HepG2 (cell line): ENCODE data around the gene SYTL2. TPM values are rescaled to one million over a fixed set of nuclear protein-coding genes. Genes with fewer than 3 reads are reported as not detected.
A peak's percentile ranks its signal among the peaks of the same experiment; 100 is the strongest.

ENCODE experiments used
- ARNTL ChIP-seq: sonication (generic); formaldehyde crosslinking; IDR thresholded peaks from 2 replicates; pipeline ENCODE4 v1.4.0; 2020; ENCODE audit warnings: mild to moderate bottlenecking, missing genetic modification reagents
- ELF4 ChIP-seq: sonication (generic); formaldehyde crosslinking; IDR thresholded peaks from 2 replicates; pipeline ENCODE4 v1.5.0; 2020; ENCODE audit warnings: missing genetic modification reagents, mild to moderate bottlenecking, moderate library complexity, borderline replicate concordance
- PAX8 ChIP-seq: sonication (generic); formaldehyde crosslinking; IDR thresholded peaks from 2 replicates; pipeline ENCODE4 v1.8.0; 2022; ENCODE audit warnings: mild to moderate bottlenecking, missing genetic modification reagents, borderline replicate concordance
- RCOR2 ChIP-seq: IDR thresholded peaks from 2 replicates; pipeline ENCODE4 v1.6.1; 2016; ENCODE audit warnings: missing biosample characterization, missing genetic modification reagents
- REXO4 ChIP-seq: sonication (generic); formaldehyde crosslinking; IDR thresholded peaks from 2 replicates; pipeline ENCODE4 v1.8.0; 2022; ENCODE audit warnings: missing genetic modification reagents, mild to moderate bottlenecking, borderline replicate concordance
- SOX5 ChIP-seq: IDR thresholded peaks from 2 replicates; pipeline ENCODE4 v1.6.1; 2016; ENCODE audit warnings: borderline replicate concordance
- TBX2 ChIP-seq: sonication (generic); formaldehyde crosslinking; IDR thresholded peaks from 2 replicates; pipeline ENCODE4 v1.5.0; 2020; ENCODE audit warnings: missing genetic modification reagents, mild to moderate bottlenecking, borderline replicate concordance
- TMF1 ChIP-seq: sonication (generic); formaldehyde crosslinking; IDR thresholded peaks from 2 replicates; pipeline ENCODE4 v1.8.1; 2022; ENCODE audit warnings: low read depth, missing genetic modification reagents
- ZC3H13 ChIP-seq: sonication (generic); formaldehyde crosslinking; IDR thresholded peaks from 2 replicates; pipeline ENCODE4 v1.8.1; 2023; ENCODE audit warnings: mild to moderate bottlenecking, missing genetic modification reagents, moderate library complexity
- ZNF224 ChIP-seq: sonication (generic); formaldehyde crosslinking; IDR thresholded peaks from 2 replicates; pipeline ENCODE4 v1.5.0; 2020; ENCODE audit warnings: mild to moderate bottlenecking, missing genetic modification reagents
- ZNF343 ChIP-seq: sonication (generic); formaldehyde crosslinking; IDR thresholded peaks from 2 replicates; pipeline ENCODE4 v1.4.0; 2020; ENCODE audit warnings: mild to moderate bottlenecking, missing genetic modification reagents
- ZNF564 ChIP-seq: sonication (generic); formaldehyde crosslinking; IDR thresholded peaks from 2 replicates; pipeline ENCODE4 v1.8.1; 2023; ENCODE audit warnings: mild to moderate bottlenecking, missing genetic modification reagents
- polyA plus RNA-seq, 8 experiments: library from polyadenylated mRNA; depleted of rRNA in 3 of 8; stranded (reverse) in 7 of 8; unstranded in 1 of 8; fragments of >200 nt; fragmentation: Illumina TruSeq in 4 of 8; extraction: Trizol in 4 of 8; gene quantifications; 2 replicates each; pipeline versions ENCODE4 v1.2.1 to v1.2.3, GENCODE V29; 2011 to 2016; ENCODE audit warnings: low read depth in 4 of 8, missing spikeins in 1 of 8, mixed read lengths in 1 of 8; ENCODE audit not compliant: insufficient read depth in 1 of 8
- total RNA-seq, 5 experiments: library from RNA; depleted of rRNA; stranded (reverse); fragments of >200 nt; fragmentation: Illumina TruSeq; extraction: Trizol; gene quantifications; 2 replicates each; pipeline ENCODE4 v1.2.3, GENCODE V29; 2016; ENCODE audit warnings: low read depth in 1 of 5
- TF ChIP-seq, protein P1 (sequence below): sonication (generic); formaldehyde crosslinking; IDR thresholded peaks from 2 replicates; pipeline ENCODE4 v1.5.0; 2020; ENCODE audit warnings: missing genetic modification reagents, mild to moderate bottlenecking, borderline replicate concordance
- TF ChIP-seq, protein P2 (sequence below): sonication (generic); formaldehyde crosslinking; IDR thresholded peaks from 2 replicates; pipeline ENCODE4 v1.5.1; 2020; ENCODE audit warnings: missing genetic modification reagents, mild to moderate bottlenecking, borderline replicate concordance
- TF ChIP-seq, protein P3 (sequence below): sonication (generic); formaldehyde crosslinking; IDR thresholded peaks from one replicate; pipeline ENCODE4 v1.5.1; 2020; ENCODE audit warnings: mild to moderate bottlenecking, missing genetic modification reagents; ENCODE audit errors: not compliant biosample characterization
- TF ChIP-seq, protein P4 (sequence below): sonication (generic); formaldehyde crosslinking; IDR thresholded peaks from 2 replicates; pipeline ENCODE4 v1.4.0; 2020; ENCODE audit warnings: missing genetic modification reagents

Gene SYTL2
- total and polyA plus RNA-seq, 2 of the 13 experiments (the other 11 are each of a cell fraction or from before 2014, with no cell fraction given) = 0.77 to 0.90 TPM

DNA sequence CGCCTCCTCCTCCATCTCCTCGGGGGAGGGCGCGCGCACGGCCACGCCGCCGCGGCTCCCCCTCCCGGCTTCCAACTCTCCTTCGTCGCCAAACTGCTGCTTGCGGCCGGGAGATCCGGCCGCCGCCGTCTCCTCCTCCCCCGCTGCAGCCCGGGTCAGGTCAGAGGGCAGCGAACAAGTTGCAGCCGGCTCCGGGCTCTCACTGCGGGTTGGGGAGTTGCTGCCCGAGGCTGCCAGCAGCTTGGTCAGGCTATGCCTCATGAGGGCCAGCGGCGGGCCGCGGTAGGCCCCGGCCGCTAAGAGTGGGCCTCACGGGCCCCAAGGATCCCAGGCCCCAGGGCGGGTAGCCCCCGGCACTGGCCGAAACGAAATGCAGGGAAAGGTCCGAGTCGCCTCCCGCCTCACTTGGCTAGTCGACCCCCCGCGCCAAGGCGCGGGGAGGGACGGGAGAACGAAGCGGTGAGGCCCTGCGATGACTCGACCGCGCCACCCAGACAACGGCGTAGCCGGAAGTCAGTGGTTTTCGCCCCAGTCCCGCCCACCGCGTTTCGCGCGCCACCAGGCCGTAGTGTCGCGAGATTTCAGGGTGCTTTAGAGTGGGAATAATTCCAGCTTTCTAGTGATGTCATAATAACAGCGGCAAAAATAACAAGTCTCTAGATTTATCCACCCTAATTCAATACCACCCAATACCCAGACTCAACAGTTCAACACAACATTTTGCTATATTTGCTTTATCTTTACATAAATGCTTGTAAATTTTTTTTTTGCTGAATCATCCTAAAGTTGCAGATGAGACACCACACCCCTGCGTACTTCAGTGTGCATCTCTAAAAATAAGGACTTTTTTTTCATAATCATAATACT, 146.1 kb downstream of the SYTL2 start, which contains the start of gene CREBZF (continued):
- TF ChIP-seq, protein P1, sequence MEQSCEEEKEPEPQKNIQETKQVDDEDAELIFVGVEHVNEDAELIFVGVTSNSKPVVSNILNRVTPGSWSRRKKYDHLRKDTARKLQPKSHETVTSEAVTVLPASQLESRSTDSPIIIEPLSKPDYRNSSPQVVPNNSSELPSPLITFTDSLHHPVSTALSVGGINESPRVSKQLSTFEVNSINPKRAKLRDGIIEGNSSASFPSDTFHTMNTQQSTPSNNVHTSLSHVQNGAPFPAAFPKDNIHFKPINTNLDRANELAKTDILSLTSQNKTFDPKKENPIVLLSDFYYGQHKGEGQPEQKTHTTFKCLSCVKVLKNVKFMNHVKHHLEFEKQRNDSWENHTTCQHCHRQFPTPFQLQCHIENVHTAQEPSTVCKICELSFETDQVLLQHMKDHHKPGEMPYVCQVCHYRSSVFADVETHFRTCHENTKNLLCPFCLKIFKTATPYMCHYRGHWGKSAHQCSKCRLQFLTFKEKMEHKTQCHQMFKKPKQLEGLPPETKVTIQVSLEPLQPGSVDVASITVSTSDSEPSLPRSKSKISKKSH (CRISPR knock-in tag) = no peak
- TF ChIP-seq, protein P2, sequence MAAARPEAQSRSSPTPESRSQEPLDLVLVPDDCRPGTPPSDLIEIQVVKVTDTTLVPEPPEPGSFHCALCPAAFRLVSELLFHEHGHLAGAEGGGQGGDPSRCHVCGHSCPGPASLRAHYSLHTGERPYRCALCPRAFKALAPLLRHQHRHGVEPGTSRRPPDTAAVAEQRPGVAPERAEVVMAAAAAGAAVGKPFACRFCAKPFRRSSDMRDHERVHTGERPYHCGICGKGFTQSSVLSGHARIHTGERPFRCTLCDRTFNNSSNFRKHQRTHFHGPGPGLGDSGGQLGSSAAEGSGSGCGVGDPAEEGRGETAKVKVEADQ (CRISPR knock-in tag) = peak; percentile 80; the same call in 1 of the 2 replicates
- TF ChIP-seq PAX8 (0 out of 2 replicates have a peak, but pooled peaks have one; percentile 25), ELF4 (peak; percentile 70), SOX5 (peak; percentile 8; the same call in 1 of the 2 replicates), REXO4 (CRISPR knock-in tag) (no peak), ZNF564 (CRISPR knock-in tag) (0 out of 2 replicates have a peak, but pooled peaks have one; percentile 28), RCOR2 (no peak), ARNTL (CRISPR knock-in tag) (no peak), ZNF224 (CRISPR knock-in tag) (0 out of 2 replicates have a peak, but pooled peaks have one; percentile 30), TBX2 (CRISPR knock-in tag) (peak; percentile 59; the same call in 1 of the 2 replicates), TMF1 (peak; percentile 78; the same call in 1 of the 2 replicates), ZC3H13 (CRISPR knock-in tag) (0 out of 2 replicates have a peak, but pooled peaks have one; percentile 24), ZNF343 (CRISPR knock-in tag) (no peak)
- TF ChIP-seq, protein P3, sequence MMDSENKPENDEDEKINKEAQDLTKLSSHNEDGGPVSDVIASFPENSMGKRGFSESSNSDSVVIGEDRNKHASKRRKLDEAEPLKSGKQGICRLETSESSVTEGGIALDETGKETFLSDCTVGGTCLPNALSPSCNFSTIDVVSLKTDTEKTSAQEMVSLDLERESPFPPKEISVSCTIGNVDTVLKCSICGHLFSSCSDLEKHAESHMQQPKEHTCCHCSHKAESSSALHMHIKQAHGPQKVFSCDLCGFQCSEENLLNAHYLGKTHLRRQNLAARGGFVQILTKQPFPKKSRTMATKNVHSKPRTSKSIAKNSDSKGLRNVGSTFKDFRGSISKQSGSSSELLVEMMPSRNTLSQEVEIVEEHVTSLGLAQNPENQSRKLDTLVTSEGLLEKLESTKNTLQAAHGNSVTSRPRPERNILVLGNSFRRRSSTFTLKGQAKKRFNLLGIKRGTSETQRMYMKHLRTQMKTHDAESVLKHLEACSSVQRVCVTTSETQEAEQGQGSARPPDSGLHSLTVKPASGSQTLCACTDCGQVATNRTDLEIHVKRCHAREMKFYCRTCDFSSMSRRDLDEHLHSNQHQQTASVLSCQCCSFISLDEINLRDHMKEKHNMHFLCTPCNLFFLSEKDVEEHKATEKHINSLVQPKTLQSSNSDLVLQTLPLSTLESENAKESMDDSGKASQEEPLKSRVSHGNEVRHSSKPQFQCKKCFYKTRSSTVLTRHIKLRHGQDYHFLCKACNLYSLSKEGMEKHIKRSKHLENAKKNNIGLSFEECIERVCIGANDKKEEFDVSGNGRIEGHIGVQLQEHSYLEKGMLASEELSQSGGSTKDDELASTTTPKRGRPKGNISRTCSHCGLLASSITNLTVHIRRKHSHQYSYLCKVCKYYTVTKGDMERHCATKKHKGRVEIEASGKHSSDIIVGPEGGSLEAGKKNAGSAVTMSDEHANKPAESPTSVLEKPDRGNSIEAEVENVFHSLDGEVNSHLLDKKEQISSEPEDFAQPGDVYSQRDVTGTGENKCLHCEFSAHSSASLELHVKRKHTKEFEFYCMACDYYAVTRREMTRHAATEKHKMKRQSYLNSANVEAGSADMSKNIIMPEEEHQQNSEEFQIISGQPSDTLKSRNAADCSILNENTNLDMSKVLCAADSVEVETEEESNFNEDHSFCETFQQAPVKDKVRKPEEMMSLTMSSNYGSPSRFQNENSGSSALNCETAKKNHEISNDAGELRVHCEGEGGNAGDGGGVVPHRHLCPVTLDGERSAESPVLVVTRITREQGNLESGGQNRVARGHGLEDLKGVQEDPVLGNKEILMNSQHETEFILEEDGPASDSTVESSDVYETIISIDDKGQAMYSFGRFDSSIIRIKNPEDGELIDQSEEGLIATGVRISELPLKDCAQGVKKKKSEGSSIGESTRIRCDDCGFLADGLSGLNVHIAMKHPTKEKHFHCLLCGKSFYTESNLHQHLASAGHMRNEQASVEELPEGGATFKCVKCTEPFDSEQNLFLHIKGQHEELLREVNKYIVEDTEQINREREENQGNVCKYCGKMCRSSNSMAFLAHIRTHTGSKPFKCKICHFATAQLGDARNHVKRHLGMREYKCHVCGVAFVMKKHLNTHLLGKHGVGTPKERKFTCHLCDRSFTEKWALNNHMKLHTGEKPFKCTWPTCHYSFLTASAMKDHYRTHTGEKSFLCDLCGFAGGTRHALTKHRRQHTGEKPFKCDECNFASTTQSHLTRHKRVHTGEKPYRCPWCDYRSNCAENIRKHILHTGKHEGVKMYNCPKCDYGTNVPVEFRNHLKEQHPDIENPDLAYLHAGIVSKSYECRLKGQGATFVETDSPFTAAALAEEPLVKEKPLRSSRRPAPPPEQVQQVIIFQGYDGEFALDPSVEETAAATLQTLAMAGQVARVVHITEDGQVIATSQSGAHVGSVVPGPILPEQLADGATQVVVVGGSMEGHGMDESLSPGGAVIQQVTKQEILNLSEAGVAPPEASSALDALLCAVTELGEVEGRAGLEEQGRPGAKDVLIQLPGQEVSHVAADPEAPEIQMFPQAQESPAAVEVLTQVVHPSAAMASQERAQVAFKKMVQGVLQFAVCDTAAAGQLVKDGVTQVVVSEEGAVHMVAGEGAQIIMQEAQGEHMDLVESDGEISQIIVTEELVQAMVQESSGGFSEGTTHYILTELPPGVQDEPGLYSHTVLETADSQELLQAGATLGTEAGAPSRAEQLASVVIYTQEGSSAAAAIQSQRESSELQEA = peak; percentile 53
- TF ChIP-seq, protein P4, sequence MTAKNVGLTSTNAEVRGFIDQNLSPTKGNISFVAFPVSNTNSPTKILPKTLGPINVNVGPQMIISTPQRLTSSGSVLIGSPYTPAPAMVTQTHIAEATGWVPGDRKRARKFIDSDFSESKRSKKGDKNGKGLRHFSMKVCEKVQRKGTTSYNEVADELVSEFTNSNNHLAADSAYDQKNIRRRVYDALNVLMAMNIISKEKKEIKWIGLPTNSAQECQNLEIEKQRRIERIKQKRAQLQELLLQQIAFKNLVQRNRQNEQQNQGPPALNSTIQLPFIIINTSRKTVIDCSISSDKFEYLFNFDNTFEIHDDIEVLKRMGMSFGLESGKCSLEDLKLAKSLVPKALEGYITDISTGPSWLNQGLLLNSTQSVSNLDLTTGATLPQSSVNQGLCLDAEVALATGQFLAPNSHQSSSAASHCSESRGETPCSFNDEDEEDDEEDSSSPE = peak; percentile 97
